IMR-90 (cell line): ENCODE measurements around the gene ZW10. TPM values are rescaled to one million over a fixed set of nuclear protein-coding genes. Genes with fewer than 3 reads are reported as not detected.

Experiments
- ATAC-seq: fragments of 200-7000 bp; cut with Tn5 transposase; 2 replicates; pipeline ENCODE4 v1.9.1; 2020; ENCODE audit warnings: low read depth, mild to moderate bottlenecking, moderate library complexity
- BruUV-seq: library from RNA; stranded (reverse); fragments of 400-500 nt; replicated peaks from 2 replicates; lab custom pipeline; 2021; lab: Mats Ljungman, UMichigan
- CTCF ChIA-PET: fragments of 300-600 bp; formaldehyde crosslinking; extraction: SDS; loops from one replicate; lab custom pipeline; 2021; ENCODE audit warnings: antibody characterized with exemption; lab: Yijun Ruan, JAX
- POLR2A ChIA-PET: fragments of 300-600 bp; sonication (Branson Sonifier 250); formaldehyde crosslinking; loops from one replicate; lab custom pipeline; 2022; ENCODE audit warnings: antibody characterized with exemption; ENCODE audit not compliant: unreplicated experiment; lab: Charles Lee
- DNase-seq: peaks from one replicate; pipeline ENCODE4 v3.0.0; 2013
- H2AFZ ChIP-seq: replicated peaks from 2 replicates; pipeline ENCODE3; 2013; ENCODE audit warnings: low read length, mild to moderate bottlenecking; ENCODE audit not compliant: poor library complexity
- H2AK5ac ChIP-seq: 2 replicates; pipeline ENCODE4 v1.6.1; 2013; ENCODE audit warnings: low read depth, low read length, inconsistent platforms
- H2AK9ac ChIP-seq: replicated peaks from 2 replicates; pipeline ENCODE3; 2013; ENCODE audit warnings: mild to moderate bottlenecking, low read depth, low read length, moderate library complexity; ENCODE audit not compliant: poor library complexity
- H2BK120ac ChIP-seq: 2 replicates; pipeline ENCODE4 v1.6.1; 2013; ENCODE audit warnings: low read depth, low read length, inconsistent platforms
- H2BK15ac ChIP-seq: 3 replicates; pipeline ENCODE4 v1.6.1; 2013; ENCODE audit warnings: low read depth, low read length, inconsistent platforms
- H2BK20ac ChIP-seq: 2 replicates; pipeline ENCODE4 v1.6.1; 2013; ENCODE audit warnings: low read depth, mild to moderate bottlenecking, inconsistent platforms, low read length, moderate library complexity
- H2BK5ac ChIP-seq: 2 replicates; pipeline ENCODE4 v1.6.1; 2013; ENCODE audit warnings: mild to moderate bottlenecking, low read depth, low read length, inconsistent platforms; ENCODE audit not compliant: poor library complexity, severe bottlenecking
- H3K14ac ChIP-seq: replicated peaks from 2 replicates; pipeline ENCODE4 v1.6.1; 2013; ENCODE audit warnings: low read depth, low read length, inconsistent platforms
- H3K18ac ChIP-seq: 2 replicates; pipeline ENCODE4 v1.6.1; 2013; ENCODE audit warnings: low read depth, low read length, control low read depth
- H3K23ac ChIP-seq: 2 replicates; pipeline ENCODE4 v1.6.1; 2013; ENCODE audit warnings: low read depth, low read length, inconsistent platforms
- H3K27ac ChIP-seq: 2 replicates; pipeline ENCODE4 v1.5.1; 2013; ENCODE audit warnings: mild to moderate bottlenecking, control low read depth, low read length; ENCODE audit not compliant: insufficient read depth
- H3K27me3 ChIP-seq: 2 replicates; pipeline ENCODE4 v1.6.1; 2013; ENCODE audit warnings: low read length; ENCODE audit not compliant: control insufficient read depth, insufficient read depth
- H3K36me3 ChIP-seq: 2 replicates; pipeline ENCODE4 v1.6.1; 2013; ENCODE audit warnings: low read length, mixed read lengths; ENCODE audit not compliant: control insufficient read depth, insufficient read depth
- H3K4ac ChIP-seq: 2 replicates; pipeline ENCODE4 v1.6.1; 2013; ENCODE audit warnings: low read depth, low read length, inconsistent platforms
- H3K4me1 ChIP-seq: 2 replicates; pipeline ENCODE4 v1.6.1; 2013; ENCODE audit warnings: low read length, mixed read lengths; ENCODE audit not compliant: control insufficient read depth, insufficient read depth
- H3K4me2 ChIP-seq: 2 replicates; pipeline ENCODE4 v1.6.1; 2013; ENCODE audit warnings: low read depth, mild to moderate bottlenecking, control low read depth, low read length, moderate library complexity
- H3K4me3 ChIP-seq: 2 replicates; pipeline ENCODE4 v1.5.1; 2013; ENCODE audit warnings: low read depth, mild to moderate bottlenecking, control low read depth, low read length, moderate library complexity; ENCODE audit not compliant: insufficient read depth
- H3K56ac ChIP-seq: 2 replicates; pipeline ENCODE4 v1.6.1; 2013; ENCODE audit warnings: low read length, inconsistent platforms; ENCODE audit not compliant: insufficient read depth; ENCODE audit errors: extremely low read depth
- H3K79me1 ChIP-seq, 2 experiments: 2 replicates each; pipeline ENCODE4 v1.6.1; 2013; ENCODE audit warnings: low read length in 2 of 2, inconsistent platforms in 1 of 2, low read depth in 1 of 2
- H3K9ac ChIP-seq: 2 replicates; pipeline ENCODE4 v1.6.1; 2013; ENCODE audit warnings: low read depth, low read length, control low read depth
- H3K9me1 ChIP-seq: 2 replicates; pipeline ENCODE4 v1.6.1; 2013; ENCODE audit warnings: low read length, inconsistent platforms; ENCODE audit not compliant: insufficient read depth
- H3K9me3 ChIP-seq: 2 replicates; pipeline ENCODE4 v1.6.1; 2013; ENCODE audit warnings: low read length; ENCODE audit not compliant: control insufficient read depth, insufficient read depth
- H4K20me1 ChIP-seq: 2 replicates; pipeline ENCODE4 v1.6.1; 2013; ENCODE audit warnings: low read length, inconsistent platforms; ENCODE audit not compliant: insufficient read depth
- H4K5ac ChIP-seq: 2 replicates; pipeline ENCODE4 v1.6.1; 2013; ENCODE audit warnings: mild to moderate bottlenecking, low read depth, low read length, control low read depth
- H4K8ac ChIP-seq, 2 experiments: 2 replicates each; pipeline ENCODE4 v1.6.1; 2013; ENCODE audit warnings: low read depth in 2 of 2, low read length in 2 of 2, control low read depth in 1 of 2, inconsistent platforms in 1 of 2
- H4K91ac ChIP-seq: 2 replicates; pipeline ENCODE4 v1.6.1; 2013; ENCODE audit warnings: low read depth, low read length, inconsistent platforms; ENCODE audit not compliant: insufficient read depth
- CHD1 ChIP-seq: IDR thresholded peaks from 2 replicates; pipeline ENCODE4 v1.6.1; 2012; ENCODE audit warnings: low read depth, low read length, improper control_type of control experiment
- FOS ChIP-seq: fragments of 150-350 bp; IDR thresholded peaks from 2 replicates; pipeline ENCODE4 v1.6.1; 2016; ENCODE audit warnings: low read depth, low read length
- MAZ ChIP-seq: IDR thresholded peaks from 2 replicates; pipeline ENCODE4 v1.6.1; 2012; ENCODE audit warnings: low read depth, mild to moderate bottlenecking, low read length, improper control_type of control experiment, moderate library complexity, borderline replicate concordance
- MXI1 ChIP-seq: IDR thresholded peaks from 2 replicates; pipeline ENCODE4 v1.6.1; 2012; ENCODE audit warnings: low read depth, mild to moderate bottlenecking, low read length, moderate library complexity, borderline replicate concordance
- POLR2A ChIP-seq: IDR thresholded peaks from 2 replicates; pipeline ENCODE4 v1.6.1; 2012; ENCODE audit warnings: mild to moderate bottlenecking, low read depth, low read length
- WGBS, 2 experiments: methylation state at CpG; one replicate each; pipeline versions ENCODE4 v1.1.5 to v1.1.7; 2013; ENCODE audit warnings: missing lambda C conversion rate in 2 of 2; ENCODE audit not compliant: insufficient read length in 1 of 2; ENCODE audit errors: extremely low coverage in 2 of 2; 5-methylcytosine and 5-hydroxymethylcytosine counted together
- dilution Hi-C: fragments of 300-500 bp; cut with HindIII; formaldehyde crosslinking; loops from one replicate; pipeline ENCODE4 v1.14.3; 2018; ENCODE audit warnings: low sequenced_read_pairs; ENCODE audit not compliant: unreplicated experiment
- in situ Hi-C: fragments of 300-500 bp; cut with MboI; formaldehyde crosslinking; loops from 3 replicates; pipeline ENCODE4 v1.14.3; 2019; ENCODE audit warnings: low sequenced_read_pairs, inconsistent platforms, mixed read lengths
- intact Hi-C: fragments of 100-400 bp; cut with micrococcal nuclease; formaldehyde crosslinking; loops from 2 replicates; pipeline ENCODE4 v1.10.0; 2022
- polyA plus RNA-seq, 3 experiments: library from polyadenylated mRNA; depleted of rRNA; stranded (reverse); fragments of >200 nt; gene quantifications; 2 replicates each; pipeline ENCODE4 v1.2.3, GENCODE V29; 2012; ENCODE audit warnings: low replicate concordance in 1 of 3
- total RNA-seq: library from RNA; depleted of rRNA; stranded (reverse); fragments of >200 nt; gene quantifications from 2 replicates; pipeline ENCODE4 v1.2.3, GENCODE V29; 2012

ZW10 gene
- total and polyA plus RNA-seq, 2 of the 4 experiments (the other 2 are of a cell fraction) = 10.3 to 30.6 TPM

DNA sequence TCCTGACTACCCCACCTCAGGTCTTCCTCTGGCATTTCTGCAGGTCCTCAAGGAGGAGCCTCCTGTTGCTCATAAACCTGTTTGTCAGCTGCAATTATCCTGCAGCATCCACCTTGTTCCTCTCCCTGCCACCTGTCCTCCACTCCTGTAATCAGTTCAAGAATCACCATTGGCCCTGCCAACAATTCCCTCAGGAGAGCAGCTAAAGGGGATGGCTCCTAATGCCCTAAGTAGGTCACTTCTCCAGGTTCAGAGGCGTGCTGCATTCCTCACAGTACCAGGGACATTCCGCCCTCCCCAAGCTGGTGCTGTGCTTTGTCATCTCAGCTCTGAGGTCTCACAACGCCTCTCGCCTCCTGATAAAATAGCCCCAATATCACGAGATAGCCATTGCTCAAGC lies 8.2 kb upstream of the ZW10 start:
- no peak overlapping the region for H3K4me2 ChIP-seq
- H3K23ac ChIP-seq = no peak overlapping the region
- H2BK120ac ChIP-seq = no peak overlapping the region
- no peak overlapping the region for H2BK20ac ChIP-seq
- H3K18ac ChIP-seq = no peak overlapping the region
- no peak overlapping the region for H2BK5ac ChIP-seq
- WGBS, 2 experiments = no CpG with 5 or more reads among the region's 5 CpGs
- no peaks in the 10 kb centered on the region for H3K9me1 ChIP-seq
- H4K20me1 ChIP-seq = no peaks in the 10 kb centered on the region
- H3K9ac ChIP-seq = no peak overlapping the region
- POLR2A ChIA-PET = no interaction called here
- H3K56ac ChIP-seq = no peak overlapping the region
- H3K79me1 ChIP-seq = no peaks in the 10 kb centered on the region
- no TSS peak for BruUV-seq
- H3K9me3 ChIP-seq = no peaks in the 10 kb centered on the region
- no peaks in the 10 kb centered on the region; the same call in 1 of the 2 replicates for H3K4me1 ChIP-seq
- CTCF ChIA-PET = no interaction called here
- H3K14ac ChIP-seq = no peak overlapping the region
- no peak overlapping the region for H3K4me3 ChIP-seq
- peaks cover 6% of the 10 kb centered on the region; the same call in 1 of the 2 replicates for H3K27me3 ChIP-seq
- H2AK5ac ChIP-seq = no peak overlapping the region
- no peak overlapping the region for H3K27ac ChIP-seq
- H4K5ac ChIP-seq = no peak overlapping the region
- in situ Hi-C loops = no loop called here
- no peaks in the 10 kb centered on the region for H3K36me3 ChIP-seq
- DNase-seq = no peak
- no peak overlapping the region for H2BK15ac ChIP-seq
- no peak overlapping the region for H3K4ac ChIP-seq
- intact Hi-C loops = no loop called here
- no peak overlapping the region for H4K91ac ChIP-seq
- H4K8ac ChIP-seq = no peak overlapping the region
- no peak overlapping the region for H2AK9ac ChIP-seq
- dilution Hi-C loops = no loop called here
- TF ChIP-seq CHD1 (no peak), FOS (no peak), POLR2A (no peak), MAZ (no peak), MXI1 (no peak)
- ATAC-seq = no peak
- H2AFZ ChIP-seq = no peak overlapping the region
